Ovary (tissue), 3 donors: ENCODE measurements around the gene YJEFN3.

Experiments
- EP300 ChIP-seq: sonication (generic); formaldehyde crosslinking; IDR thresholded peaks from one replicate; pipeline ENCODE4 v1.6.1; 2017; ENCODE audit warnings: antibody characterized with exemption
- POLR2A ChIP-seq: fragments of 450-650 bp; IDR thresholded peaks from one replicate; pipeline ENCODE4 v1.6.1; 2017; ENCODE audit warnings: antibody characterized with exemption, mild to moderate bottlenecking, moderate library complexity
- TF ChIP-seq, protein P1 (sequence below), 3 donors: fragments of 450-650 bp in 2 of 3; fragments of 200-600 bp in 1 of 3; IDR thresholded peaks; one replicate each; pipeline versions ENCODE4 v1.5.1 to v1.8.0; 2016 to 2022; ENCODE audit warnings: antibody characterized with exemption in 3 of 3, mild to moderate bottlenecking in 1 of 3
- donor health status: DM: no; HTN: no; CAD: no.

DNA sequence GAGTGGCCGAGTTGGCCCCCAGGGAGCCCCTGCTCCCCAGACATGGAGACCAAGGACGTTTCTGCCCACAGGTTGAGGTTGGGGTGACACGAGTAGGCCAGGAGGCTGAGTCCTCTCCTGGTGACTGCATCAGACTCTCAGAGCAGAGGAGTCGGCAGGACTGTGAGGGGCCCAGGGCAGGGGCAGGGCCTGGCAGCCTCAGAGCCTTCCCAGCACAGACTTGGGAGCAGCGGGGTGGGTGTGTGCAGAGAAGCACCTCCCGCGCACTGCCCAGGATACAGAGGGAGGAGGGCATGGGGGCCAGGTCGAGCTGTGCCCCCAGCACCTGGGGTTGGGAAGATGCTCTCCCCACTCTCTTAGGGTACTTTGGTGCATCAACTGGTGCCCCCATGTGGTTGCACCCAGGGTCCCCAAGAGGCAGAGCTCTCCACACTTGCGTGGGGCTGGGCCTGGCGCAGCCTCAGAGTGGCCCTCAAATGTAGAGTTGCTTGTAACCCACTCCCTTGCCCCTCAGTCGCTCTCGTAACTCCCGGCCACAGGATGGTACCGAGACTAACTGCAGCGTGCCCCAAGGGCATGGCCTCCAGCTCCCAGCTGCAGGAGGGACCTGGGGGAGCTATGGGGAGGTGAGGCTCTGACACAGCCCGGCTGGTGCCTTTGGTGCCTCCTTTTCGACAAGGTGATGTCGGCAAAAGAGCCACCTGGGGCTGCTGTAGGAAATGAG is 29.3 kb upstream of the YJEFN3 start:
- TF ChIP-seq, protein P1, sequence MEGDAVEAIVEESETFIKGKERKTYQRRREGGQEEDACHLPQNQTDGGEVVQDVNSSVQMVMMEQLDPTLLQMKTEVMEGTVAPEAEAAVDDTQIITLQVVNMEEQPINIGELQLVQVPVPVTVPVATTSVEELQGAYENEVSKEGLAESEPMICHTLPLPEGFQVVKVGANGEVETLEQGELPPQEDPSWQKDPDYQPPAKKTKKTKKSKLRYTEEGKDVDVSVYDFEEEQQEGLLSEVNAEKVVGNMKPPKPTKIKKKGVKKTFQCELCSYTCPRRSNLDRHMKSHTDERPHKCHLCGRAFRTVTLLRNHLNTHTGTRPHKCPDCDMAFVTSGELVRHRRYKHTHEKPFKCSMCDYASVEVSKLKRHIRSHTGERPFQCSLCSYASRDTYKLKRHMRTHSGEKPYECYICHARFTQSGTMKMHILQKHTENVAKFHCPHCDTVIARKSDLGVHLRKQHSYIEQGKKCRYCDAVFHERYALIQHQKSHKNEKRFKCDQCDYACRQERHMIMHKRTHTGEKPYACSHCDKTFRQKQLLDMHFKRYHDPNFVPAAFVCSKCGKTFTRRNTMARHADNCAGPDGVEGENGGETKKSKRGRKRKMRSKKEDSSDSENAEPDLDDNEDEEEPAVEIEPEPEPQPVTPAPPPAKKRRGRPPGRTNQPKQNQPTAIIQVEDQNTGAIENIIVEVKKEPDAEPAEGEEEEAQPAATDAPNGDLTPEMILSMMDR (IDR thresholded peaks at IDR 0.05): no peak
- TF ChIP-seq POLR2A (no peak), EP300 (no peak)
